Endodermal cell (in vitro differentiated cells): ENCODE measurements around the gene AP5B1. TPM values are rescaled to one million over a fixed set of nuclear protein-coding genes. Genes with fewer than 3 reads are reported as not detected.
"Not testable (repeated sequence)": the region's sequence is repeated elsewhere in the genome, so short reads cannot be mapped to it uniquely, and the experiment has no call there.

Experiments used
- DNase-seq: peaks from one replicate; pipeline ENCODE4 v3.0.0-alpha.2; 2017
- H3K27ac ChIP-seq: 2 replicates; pipeline ENCODE4 v1.5.1; 2013; ENCODE audit warnings: mild to moderate bottlenecking, low read depth, low read length, moderate library complexity
- H3K27me3 ChIP-seq: 2 replicates; pipeline ENCODE4 v1.6.1; 2013; ENCODE audit warnings: mild to moderate bottlenecking, low read length, moderate library complexity; ENCODE audit not compliant: insufficient read depth, control insufficient read depth, poor library complexity, severe bottlenecking
- H3K36me3 ChIP-seq: 2 replicates; pipeline ENCODE4 v1.7.0; 2013; ENCODE audit warnings: mild to moderate bottlenecking, low read length, moderate library complexity; ENCODE audit not compliant: control insufficient read depth, insufficient read depth
- H3K4me1 ChIP-seq: one replicate; pipeline ENCODE4 v1.7.0; 2013; ENCODE audit warnings: low read length; ENCODE audit not compliant: control insufficient read depth, insufficient read depth
- H3K4me3 ChIP-seq: 2 replicates; pipeline ENCODE4 v1.5.1; 2013; ENCODE audit warnings: mild to moderate bottlenecking, low read length, moderate library complexity
- H3K9ac ChIP-seq: 2 replicates; pipeline ENCODE4 v1.6.1; 2013; ENCODE audit warnings: mild to moderate bottlenecking, low read length, moderate library complexity; ENCODE audit not compliant: poor library complexity, severe bottlenecking; ENCODE audit errors: extremely low read depth
- H3K9me3 ChIP-seq: 2 replicates; pipeline ENCODE4 v1.6.1; 2013; ENCODE audit warnings: mild to moderate bottlenecking, low read length, moderate library complexity; ENCODE audit not compliant: control insufficient read depth
- H3K27ac Mint-ChIP-seq: 2 replicates; pipeline ENCODE4 v1.8.0; 2020; ENCODE audit warnings: mixed read lengths
- H3K27me3 Mint-ChIP-seq: 2 replicates; pipeline ENCODE4 v1.8.0; 2021; ENCODE audit warnings: mild to moderate bottlenecking, mixed read lengths; ENCODE audit not compliant: insufficient read depth
- H3K36me3 Mint-ChIP-seq: 2 replicates; pipeline ENCODE4 v1.8.0; 2020; ENCODE audit warnings: low read depth, mixed read lengths
- H3K4me1 Mint-ChIP-seq: 2 replicates; pipeline ENCODE4 v1.8.0; 2020; ENCODE audit warnings: mixed read lengths
- H3K4me3 Mint-ChIP-seq: 2 replicates; pipeline ENCODE4 v1.8.0; 2020; ENCODE audit warnings: mild to moderate bottlenecking, moderate library complexity, mixed read lengths
- H3K9me3 Mint-ChIP-seq: 2 replicates; pipeline ENCODE4 v1.8.0; 2020; ENCODE audit warnings: mild to moderate bottlenecking, mixed read lengths
- CTCF ChIP-seq: fragments of 200-600 bp; sonication (generic); conservative IDR thresholded peaks from 2 replicates; pipeline ENCODE4 v1.5.0; 2021; ENCODE audit warnings: antibody characterized with exemption, mild to moderate bottlenecking
- WGBS, 2 experiments: methylation state at CpG; one replicate each; pipeline versions ENCODE4 v1.1.5 to v1.1.7; 2013; ENCODE audit warnings: missing lambda C conversion rate in 2 of 2, mixed read lengths in 1 of 2; ENCODE audit not compliant: insufficient coverage in 1 of 2, insufficient read length in 1 of 2; 5-methylcytosine and 5-hydroxymethylcytosine counted together
- total RNA-seq, 2 donors: library from RNA; stranded (reverse); fragmentation: NEBNext Ultra II Directional in 1 of 2; extraction: Animal tissue kit (Norgen Biotek cat#: 25700) in 1 of 2; gene quantifications; 2 replicates in 1 of 2; 3 replicates in 1 of 2; pipeline ENCODE4 v1.2.1, GENCODE V29; 2021

Gene AP5B1
- total RNA-seq, 2 donors from 2014 or later = 17.8 to 29.9 TPM

- H3K27ac Mint-ChIP-seq = no peak overlapping the region
- H3K4me3 Mint-ChIP-seq = no peak overlapping the region
- WGBS, 2 experiments = 83 to 86% methylated on average over 5 to 10 of the region's 10 CpGs
Measured at GRCh38 chr11:65767406-65767805, 13.4 kb downstream of the AP5B1 start.

GRCh38 chr11:65766535-65766934, 14.2 kb downstream of the AP5B1 start:
- Histone ChIP-seq H3K4me3 (no peak overlapping the region), H3K4me1 (no peaks in the 10 kb centered on the region), H3K36me3 (no peaks in the 10 kb centered on the region), H3K9ac (no peak overlapping the region), H3K9me3 (peaks cover 4% of the 10 kb centered on the region), H3K27me3 (no peaks in the 10 kb centered on the region), H3K27ac (no peak overlapping the region)
- Mint-ChIP-seq H3K27ac (no peak overlapping the region), H3K4me1 (no peaks in the 10 kb centered on the region), H3K4me3 (no peak overlapping the region), H3K27me3 (peaks cover 10% of the 10 kb centered on the region), H3K9me3 (peaks cover 29% of the 10 kb centered on the region), H3K36me3 (no peaks in the 10 kb centered on the region)
- TF ChIP-seq CTCF = no peak
- 89 to 92% methylated on average over 6 to 7 of the region's 7 CpGs for WGBS, 2 experiments
- no peak for DNase-seq

More at GRCh38 chr11:65767406-65767805, 13.4 kb downstream of the AP5B1 start:
- no peak for TF ChIP-seq CTCF
- no peak overlapping the region for H3K9ac ChIP-seq
- H3K4me3 ChIP-seq = no peak overlapping the region
- H3K27ac ChIP-seq = no peak overlapping the region
- H3K9me3 ChIP-seq = no peaks in the 10 kb centered on the region
- Mint-ChIP-seq H3K4me1 (no peaks in the 10 kb centered on the region), H3K36me3 (no peaks in the 10 kb centered on the region), H3K9me3 (peaks cover 29% of the 10 kb centered on the region), H3K27me3 (peaks cover 9% of the 10 kb centered on the region)
- H3K36me3 ChIP-seq = no peaks in the 10 kb centered on the region
- H3K4me1 ChIP-seq = no peaks in the 10 kb centered on the region
- H3K27me3 ChIP-seq = no peaks in the 10 kb centered on the region
- no peak for DNase-seq

GRCh38 chr11:65764434-65764833, 16.3 kb downstream of the AP5B1 start:
- no peak overlapping the region for H3K9ac ChIP-seq
- no peaks in the 10 kb centered on the region for H3K27me3 ChIP-seq
- H3K4me3 ChIP-seq = no peak overlapping the region
- no peak overlapping the region for H3K27ac Mint-ChIP-seq
- TF ChIP-seq CTCF = no peak
- no peaks in the 10 kb centered on the region for H3K4me1 ChIP-seq
- no peaks in the 10 kb centered on the region for H3K4me1 Mint-ChIP-seq
- H3K9me3 Mint-ChIP-seq = peaks cover 32% of the 10 kb centered on the region
- H3K9me3 ChIP-seq = peaks cover 5% of the 10 kb centered on the region
- H3K36me3 ChIP-seq = no peaks in the 10 kb centered on the region
- 73% methylated on average over 2 to 5 of the region's 5 CpGs for WGBS, 2 experiments
- H3K36me3 Mint-ChIP-seq = no peaks in the 10 kb centered on the region
- H3K4me3 Mint-ChIP-seq = no peak overlapping the region
- no peak overlapping the region for H3K27ac ChIP-seq
- H3K27me3 Mint-ChIP-seq = peaks cover 11% of the 10 kb centered on the region
- DNase-seq = no peak

GRCh38 chr11:65762816-65763215, 18.0 kb downstream of the AP5B1 start:
- H3K4me1 Mint-ChIP-seq, H3K4me1 ChIP-seq, H3K27ac Mint-ChIP-seq, H3K36me3 ChIP-seq, H3K36me3 Mint-ChIP-seq, H3K4me3 ChIP-seq, DNase-seq, H3K27ac ChIP-seq, H3K9ac ChIP-seq, H3K27me3 ChIP-seq, H3K4me3 Mint-ChIP-seq, H3K9me3 ChIP-seq: not testable (repeated sequence)
- 91 to 100% methylated on average over 3 to 22 of the region's 29 CpGs for WGBS, 2 experiments
- H3K9me3 Mint-ChIP-seq = peaks cover 28% of the 10 kb centered on the region
- H3K27me3 Mint-ChIP-seq = peaks cover 11% of the 10 kb centered on the region

- H3K4me3 ChIP-seq, H3K27ac ChIP-seq, H3K4me1 Mint-ChIP-seq, H3K9me3 ChIP-seq, H3K27me3 ChIP-seq, H3K4me3 Mint-ChIP-seq, H3K9ac ChIP-seq, H3K36me3 ChIP-seq, H3K4me1 ChIP-seq, H3K36me3 Mint-ChIP-seq, DNase-seq, H3K27ac Mint-ChIP-seq: not testable (repeated sequence)
- WGBS, 2 experiments = no CpG with 5 or more reads among the region's 5 CpGs
- peaks cover 13% of the 10 kb centered on the region for H3K27me3 Mint-ChIP-seq
- peaks cover 32% of the 10 kb centered on the region for H3K9me3 Mint-ChIP-seq
Measured at GRCh38 chr11:65762169-65762568, 18.6 kb downstream of the AP5B1 start.
